Measurements from ENCODE around the gene ATP8A1.

- TF ChIP-seq CTCF (IDR thresholded peaks at IDR 0.05; ENCODE audit: poor library complexity, severe bottlenecking) (no peak), EP300 (conservative IDR thresholded peaks at IDR 0.05; ENCODE audit: poor library complexity, severe bottlenecking) (no peak)
These were observed 15.6 kb upstream of the ATP8A1 start for GRCh38 chr4:42672359-42673081.
